GM19193 (cell line): ENCODE results near the gene SH3BP4.

Experiments used
- POLR2A ChIP-seq: IDR thresholded peaks from 4 replicates; pipeline ENCODE4 v1.6.1; 2011; ENCODE audit not compliant: insufficient read depth, insufficient read length; ENCODE audit errors: extremely low read depth

The SH3BP4 gene

GRCh38 chr2:234951664-234952269 is at the start of gene SH3BP4:
Gene SH3BP4, plus strand, starts transcription at chr2:234952017. Its CDS starts 82,986 bp downstream, at chr2:235035003.
- no peak for TF ChIP-seq POLR2A

GRCh38 chr2:234904785-234905184 is 47.0 kb upstream of the SH3BP4 start:
- TF ChIP-seq POLR2A = no peak

GRCh38 chr2:234905547-234906265 is 46.1 kb upstream of the SH3BP4 start:
- no peak for TF ChIP-seq POLR2A

GRCh38 chr2:234910186-234910679 is 41.6 kb upstream of the SH3BP4 start:
- no peak for TF ChIP-seq POLR2A

GRCh38 chr2:234911271-234911670 is 40.5 kb upstream of the SH3BP4 start:
- TF ChIP-seq POLR2A = no peak

GRCh38 chr2:234912437-234912836 is 39.4 kb upstream of the SH3BP4 start:
- no peak for TF ChIP-seq POLR2A

GRCh38 chr2:234913208-234913626 is 38.6 kb upstream of the SH3BP4 start:
- no peak for TF ChIP-seq POLR2A

GRCh38 chr2:234914371-234915154 is 37.3 kb upstream of the SH3BP4 start:
- no peak for TF ChIP-seq POLR2A

- no peak for TF ChIP-seq POLR2A
These were observed 35.1 kb upstream of the SH3BP4 start for GRCh38 chr2:234916674-234917073.

GRCh38 chr2:234917211-234917975 is 34.4 kb upstream of the SH3BP4 start:
- no peak for TF ChIP-seq POLR2A

GRCh38 chr2:234919711-234920110 is 32.1 kb upstream of the SH3BP4 start:
- no peak for TF ChIP-seq POLR2A

- no peak for TF ChIP-seq POLR2A
These were observed 31.0 kb upstream of the SH3BP4 start for GRCh38 chr2:234920836-234921235.

GRCh38 chr2:234929002-234929401 is 22.8 kb upstream of the SH3BP4 start:
- TF ChIP-seq POLR2A = no peak

- no peak for TF ChIP-seq POLR2A
These were observed 21.4 kb upstream of the SH3BP4 start for GRCh38 chr2:234930397-234930796.

- TF ChIP-seq POLR2A = no peak
These were observed 20.4 kb upstream of the SH3BP4 start for GRCh38 chr2:234931371-234931770.
